Activated CD8-positive, alpha-beta memory T cell treated with anti-CD3 and anti-CD28 coated beads, Interleukin-2, amount 50 U/mL, for 1 hour (primary cell): ENCODE data around the gene ZDHHC1.
"Not testable (repeated sequence)": the region's sequence is repeated elsewhere in the genome, so short reads cannot be mapped to it uniquely, and the experiment has no call there.

Experiments
- DNase-seq: peaks from one replicate; pipeline ENCODE4 v3.0.0-alpha.2; 2020; ENCODE audit errors: extremely low read depth

The ZDHHC1 gene

GRCh38 chr16:67430977-67431774, 14.9 kb upstream of the ZDHHC1 start, which contains the start of gene HSD11B2:
Gene HSD11B2 (plus strand): TSS chr16:67431121. CDS start chr16:67431249, 128 bp downstream.
- DNase-seq: no peak

GRCh38 chr16:67430504-67430976, 14.3 kb upstream of the ZDHHC1 start:
- DNase-seq: no peak

GRCh38 chr16:67429799-67430503, 13.7 kb upstream of the ZDHHC1 start:
- no peak for DNase-seq

DNA sequence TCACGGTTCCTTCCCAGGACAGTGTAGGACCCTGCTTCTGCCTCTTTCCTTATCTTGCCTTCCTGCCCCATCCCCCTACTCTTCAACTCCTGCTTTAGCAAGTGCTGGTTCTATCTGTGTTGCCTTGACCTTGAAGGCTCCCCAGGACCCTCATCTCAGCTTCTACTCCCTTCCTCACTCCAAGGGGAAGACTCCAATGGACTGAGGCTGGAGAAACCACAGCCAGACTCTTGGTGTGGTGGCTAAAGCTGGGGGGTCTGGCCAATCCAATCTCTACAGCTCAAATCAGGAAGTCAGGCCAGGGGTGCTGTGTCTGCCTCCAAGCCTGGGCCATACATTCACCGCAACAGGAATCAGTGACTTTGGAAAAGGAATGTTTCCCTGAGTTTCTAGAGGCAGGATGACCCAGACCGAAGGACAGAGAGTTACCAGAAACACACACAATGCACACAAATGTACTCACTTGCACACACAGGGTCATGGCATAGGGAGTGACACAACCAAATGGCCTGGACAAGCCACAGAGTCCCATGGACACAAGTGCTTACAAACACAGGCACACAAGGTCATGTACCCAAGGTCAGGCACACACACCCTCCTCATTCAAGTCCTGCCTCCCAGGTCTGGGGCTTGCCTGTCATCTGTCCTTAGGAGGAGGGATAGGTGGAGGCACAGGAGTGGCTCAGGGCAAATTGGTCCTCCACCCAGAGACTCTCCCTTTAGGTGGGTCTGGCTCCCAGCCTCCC, 12.9 kb upstream of the ZDHHC1 start:
- DNase-seq: no peak

DNA sequence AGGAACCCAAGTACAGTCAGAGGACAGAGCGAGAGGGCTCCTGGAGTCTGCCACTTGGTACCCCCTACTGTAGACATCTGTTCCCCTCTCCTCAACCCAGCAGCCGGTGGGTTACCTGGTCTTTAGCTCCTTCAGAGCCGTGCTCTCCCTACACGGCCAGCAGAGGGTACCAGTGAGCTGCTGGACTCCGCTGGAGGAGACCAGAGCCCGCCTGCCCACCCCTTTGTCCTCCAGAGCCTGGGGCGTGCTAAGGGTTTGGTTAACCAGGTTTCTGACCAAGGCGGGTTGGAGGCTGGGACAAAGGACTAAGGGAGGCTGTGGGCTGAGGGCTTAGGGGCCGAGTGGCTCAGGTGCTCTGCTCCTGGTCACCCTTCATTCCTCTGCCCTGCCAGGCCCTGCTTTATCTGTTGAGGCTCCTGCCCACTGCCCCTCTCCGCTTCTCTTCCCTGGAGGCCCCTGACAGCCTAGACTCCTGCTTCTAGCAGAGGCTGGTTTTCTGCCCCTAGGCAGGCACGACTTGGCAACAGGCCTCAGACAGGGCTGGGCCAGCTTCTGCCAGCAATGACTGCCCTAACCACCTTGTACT, 12.0 kb upstream of the ZDHHC1 start:
- DNase-seq: no peak

DNA sequence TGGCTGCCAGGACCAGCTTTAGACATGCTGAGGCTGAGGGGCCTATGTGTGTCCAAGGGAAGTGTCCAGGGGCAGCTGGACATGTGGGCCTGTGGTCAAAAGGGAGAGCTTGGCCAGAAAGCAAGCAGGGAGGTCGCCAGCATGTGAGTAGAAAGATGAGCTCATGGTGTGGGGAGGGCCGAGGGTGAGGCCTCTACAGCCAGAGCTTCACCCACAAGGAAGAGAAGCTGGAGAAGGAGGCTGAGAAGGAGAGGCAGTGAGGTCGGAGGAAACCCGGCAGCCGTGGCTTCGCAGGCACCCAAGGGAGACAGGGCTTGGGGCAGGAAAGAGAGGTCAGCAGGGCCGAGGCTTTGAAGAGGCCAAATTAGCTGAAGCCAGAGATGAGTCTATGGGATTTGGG, 10.7 kb upstream of the ZDHHC1 start:
- no peak for DNase-seq

DNA sequence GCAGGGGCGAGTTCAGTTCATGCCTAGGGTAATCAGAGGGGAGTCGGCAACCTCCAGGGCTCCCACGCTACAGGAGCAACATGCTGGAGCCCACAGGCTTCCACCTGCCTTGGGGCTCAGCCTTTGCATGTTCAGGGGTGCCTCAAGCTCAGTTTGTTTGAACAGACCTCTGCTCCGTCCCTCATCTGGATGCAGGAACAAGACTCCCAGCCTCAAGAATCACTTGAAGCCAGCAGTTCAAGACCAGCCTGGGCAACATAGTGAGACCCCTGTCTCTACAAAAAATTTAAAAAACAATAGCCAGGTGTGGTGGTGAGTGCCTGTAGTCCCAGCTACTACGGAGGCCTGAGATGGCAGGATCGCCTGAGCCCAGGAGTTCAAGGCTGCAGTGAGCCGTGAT, 9.7 kb upstream of the ZDHHC1 start:
- no peak for DNase-seq

DNA sequence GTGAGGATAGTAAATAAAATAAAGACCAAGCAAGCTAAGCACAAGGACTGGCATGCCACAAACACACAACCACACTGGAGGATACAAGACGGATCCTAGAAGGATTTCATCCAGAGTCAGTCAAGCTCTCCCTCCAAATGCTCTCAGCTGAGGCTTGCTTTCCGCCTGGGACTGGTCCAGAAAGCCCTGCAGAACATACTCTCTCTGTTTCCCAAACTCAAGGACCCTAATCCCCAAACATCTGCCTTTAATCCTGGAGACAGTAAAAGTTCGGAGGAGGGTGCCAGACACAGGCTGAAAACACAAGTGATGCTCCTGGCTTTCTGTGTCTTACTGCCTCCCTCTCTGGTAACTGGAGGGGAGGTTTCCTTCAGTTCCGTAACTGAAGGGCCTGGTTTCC, 9.3 kb upstream of the ZDHHC1 start:
- no peak for DNase-seq

- DNase-seq: no peak
These were observed 8.8 kb upstream of the ZDHHC1 start for GRCh38 chr16:67425061-67425460.

DNA sequence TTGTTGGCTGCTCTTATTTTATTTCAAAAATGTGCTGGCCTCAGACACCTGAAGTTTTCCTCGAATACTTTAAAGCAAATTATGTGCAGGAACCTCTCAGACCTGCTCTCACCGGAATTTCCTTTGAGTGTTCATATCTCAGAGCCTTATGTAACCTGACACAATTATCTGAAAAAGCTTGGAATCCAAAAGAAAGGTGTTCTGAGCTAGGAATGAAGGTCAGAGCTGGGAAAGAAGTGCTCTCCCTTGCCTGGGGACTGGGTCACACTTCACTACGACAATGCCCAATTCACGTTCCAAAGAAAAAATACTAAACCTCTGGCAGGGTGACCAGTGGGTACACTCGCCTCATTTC, 8.0 kb upstream of the ZDHHC1 start:
- no peak for DNase-seq

DNA sequence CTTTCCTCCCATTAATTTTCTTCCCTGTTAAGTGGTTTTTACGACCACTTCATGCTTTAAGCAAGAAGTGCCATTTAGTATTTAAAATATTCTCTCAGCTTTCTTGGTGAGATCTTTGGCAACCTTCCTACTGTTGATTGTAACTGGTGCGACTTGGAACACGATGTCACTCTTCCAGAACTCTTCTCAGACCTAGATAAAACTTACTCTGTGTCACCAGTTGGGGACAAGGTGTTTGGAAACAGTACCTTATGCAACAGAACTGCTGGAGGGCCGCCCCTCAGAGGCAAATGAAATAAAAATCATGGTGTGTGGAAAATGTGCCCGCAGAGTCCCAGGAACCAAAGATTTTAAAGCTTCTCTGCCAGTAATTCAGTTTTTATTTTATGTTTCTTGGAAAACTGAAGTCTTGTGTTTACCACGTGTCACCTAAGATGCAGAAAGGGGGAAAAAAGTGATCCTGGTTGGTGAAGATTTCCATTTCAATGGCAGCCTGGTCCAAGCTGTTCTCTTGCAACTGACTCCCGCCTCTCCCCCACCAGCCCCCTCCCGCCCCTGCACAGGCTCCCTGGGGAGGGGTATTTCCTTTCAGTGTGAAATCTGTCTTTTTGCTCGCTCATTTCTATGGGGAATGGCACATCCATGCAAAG, 7.5 kb upstream of the ZDHHC1 start:
- no peak for DNase-seq

DNA sequence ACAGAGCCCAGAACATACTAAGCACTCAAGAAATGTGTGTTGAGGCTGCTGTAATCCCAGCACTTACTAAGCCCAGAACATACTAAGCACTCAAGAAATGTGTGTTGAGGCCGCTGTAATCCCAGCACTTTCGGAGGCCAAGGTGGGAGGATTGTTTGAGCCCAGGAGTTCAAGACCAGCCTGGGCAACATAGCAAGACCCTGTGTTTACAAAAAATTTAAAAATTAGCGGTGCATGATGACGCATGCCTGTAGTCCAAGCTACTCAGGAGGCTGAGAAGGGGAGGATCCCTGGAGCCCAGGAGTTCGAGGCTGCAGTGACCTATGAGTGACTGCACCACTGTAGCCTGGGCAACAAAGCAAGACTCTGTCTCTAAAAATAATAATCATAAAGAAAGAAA, 6.7 kb upstream of the ZDHHC1 start:
- no peak for DNase-seq

DNA sequence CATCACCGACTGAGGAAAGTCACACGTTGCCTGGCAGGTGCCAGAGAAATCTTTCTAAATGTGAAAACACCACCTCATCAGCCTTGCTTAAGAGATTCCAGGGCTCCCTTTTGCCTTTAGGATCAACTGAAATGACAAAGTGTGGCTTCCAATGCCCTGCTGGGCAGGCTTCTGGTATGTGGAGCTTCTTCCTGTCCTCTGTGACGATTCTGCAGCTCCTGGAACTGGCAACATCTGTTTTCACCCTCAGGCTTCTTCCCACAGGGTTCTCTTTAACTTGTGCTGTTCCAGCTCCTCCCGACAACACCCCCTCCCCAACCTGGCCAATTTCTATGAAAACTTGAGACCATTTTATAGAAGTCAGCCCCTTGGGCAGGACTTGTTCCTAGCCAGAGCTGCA, 4.8 kb upstream of the ZDHHC1 start:
- DNase-seq: no peak

GRCh38 chr16:67419931-67420330, 3.7 kb upstream of the ZDHHC1 start:
- no peak for DNase-seq

- no peak for DNase-seq
These were observed 3.2 kb upstream of the ZDHHC1 start for GRCh38 chr16:67419502-67419901.

DNA sequence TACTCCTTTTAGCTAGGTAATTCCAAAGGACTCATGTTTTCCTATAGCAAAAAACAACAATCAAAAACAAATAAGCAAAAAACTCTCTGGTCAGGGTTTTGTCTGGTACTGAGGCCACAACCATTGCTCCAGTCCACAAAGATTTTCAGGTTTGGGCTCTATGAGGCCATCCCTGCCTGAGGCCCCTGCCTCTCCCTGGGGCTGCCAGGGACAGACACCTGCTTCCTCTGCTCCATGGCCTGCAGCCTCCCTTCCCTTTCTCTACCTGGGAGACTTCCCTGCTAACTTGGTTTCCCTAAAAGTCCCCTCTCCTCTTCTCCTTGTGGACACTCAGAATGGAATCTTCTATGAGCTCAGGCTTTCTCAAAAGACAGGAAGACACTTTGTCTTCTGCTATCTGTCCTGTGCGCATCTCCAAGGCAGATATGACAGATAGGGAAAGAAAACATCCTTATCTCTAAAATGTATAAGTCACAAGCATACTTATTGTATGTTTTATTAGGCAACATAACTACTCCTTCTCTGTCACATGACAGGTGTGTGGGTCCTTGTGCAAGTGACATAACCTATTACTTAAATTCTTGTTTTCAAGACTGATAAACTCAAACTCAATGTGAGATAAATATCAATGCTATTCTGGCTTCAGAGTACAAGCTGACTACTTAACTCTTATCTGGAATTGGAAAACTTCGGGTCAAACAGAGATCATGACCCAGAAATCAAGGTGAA, 1.2 kb upstream of the ZDHHC1 start:
- DNase-seq: no peak

GRCh38 chr16:67415421-67415820, 856 bp downstream of the ZDHHC1 start:
- DNase-seq: not testable (repeated sequence)

DNA sequence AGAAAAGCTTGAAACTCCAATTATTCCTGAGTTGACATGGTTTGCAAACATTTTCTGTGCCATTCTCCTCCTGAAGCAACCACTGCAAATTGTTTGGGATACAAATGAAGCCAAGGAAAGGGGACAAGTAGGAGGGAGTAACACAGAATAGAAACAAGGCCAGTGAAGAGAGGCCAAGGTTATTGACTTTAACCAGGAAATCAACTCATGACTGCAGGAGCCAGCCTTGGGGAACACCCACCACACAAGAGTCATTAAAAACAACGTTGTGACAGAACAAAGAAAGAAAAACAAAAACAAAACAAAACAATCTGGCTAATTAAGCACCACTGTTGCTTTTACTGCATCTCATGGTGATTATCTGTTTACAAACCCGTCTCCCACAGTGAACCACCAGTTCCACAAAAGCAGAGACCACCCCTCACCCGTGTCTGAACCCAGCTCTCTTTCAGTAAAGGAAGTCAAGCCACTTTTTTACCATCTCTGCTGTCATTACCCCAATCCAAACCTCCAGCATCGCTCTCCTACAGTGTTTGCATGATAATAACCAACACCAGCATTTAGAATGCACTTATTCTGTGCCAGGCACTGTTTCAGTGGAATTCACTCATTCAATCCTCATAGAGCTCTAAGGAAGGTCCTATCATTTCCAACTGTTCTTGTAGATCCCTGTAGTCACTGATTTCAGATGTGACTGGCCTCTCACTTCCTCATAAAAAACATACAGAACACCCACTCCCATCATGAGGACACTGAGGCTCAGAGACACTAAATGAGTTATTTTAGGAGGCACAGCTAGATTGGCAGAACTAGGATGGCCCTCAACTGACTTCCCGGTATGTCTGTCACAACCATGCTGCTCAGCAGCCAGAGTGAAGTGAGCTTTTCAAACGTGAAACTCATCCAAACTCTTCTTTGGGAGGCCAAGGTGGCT, 2.0 kb downstream of the ZDHHC1 start:
- DNase-seq: no peak

DNA sequence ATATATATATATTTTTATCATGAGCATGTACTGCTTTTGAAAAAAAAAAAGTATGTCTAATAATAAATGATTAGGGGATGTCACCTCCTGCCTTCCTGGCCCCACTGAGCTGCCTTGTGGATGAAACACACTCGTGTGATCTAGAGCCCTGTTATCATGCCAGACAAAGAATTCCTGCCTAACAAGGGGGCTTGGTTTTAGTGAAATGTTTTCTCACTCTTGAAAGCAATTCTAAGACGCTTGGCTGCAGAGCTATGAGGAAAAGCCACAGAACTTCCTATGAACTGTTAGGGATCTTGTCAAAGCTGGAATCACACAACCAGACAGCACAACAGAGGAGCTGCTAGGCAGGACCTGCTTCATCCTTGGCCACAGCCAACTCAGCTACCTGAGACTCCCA, 4.0 kb downstream of the ZDHHC1 start:
- no peak for DNase-seq

DNA sequence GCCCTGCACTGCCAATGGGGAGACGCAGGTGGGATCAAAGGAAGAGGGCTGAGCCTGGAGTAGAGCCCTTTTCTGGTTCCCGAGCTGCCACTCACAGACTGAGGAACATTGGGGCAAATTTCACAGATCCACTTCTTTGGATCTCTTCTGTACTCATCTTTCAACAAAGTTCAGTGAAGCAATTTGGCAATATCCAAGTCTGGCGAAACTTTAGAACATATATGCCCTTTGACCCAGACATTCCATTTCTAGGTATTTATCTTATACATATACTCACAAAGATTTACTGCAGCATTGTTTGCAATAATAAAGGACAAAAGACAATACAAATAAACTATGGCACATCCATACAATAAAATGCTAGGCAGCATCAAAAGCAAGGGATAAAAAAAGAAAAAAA, 4.9 kb downstream of the ZDHHC1 start:
- DNase-seq: no peak
